PC-3 (cell line): ENCODE results near the gene SSTR4. TPM values are rescaled to one million over a fixed set of nuclear protein-coding genes. Genes with fewer than 3 reads are reported as not detected.

Experiments
- ATAC-seq: fragments of 200-7000 bp; cut with Tn5 transposase; 2 replicates; pipeline ENCODE4 v1.9.1; 2020; ENCODE audit warnings: mild to moderate bottlenecking, moderate library complexity
- BruUV-seq: library from RNA; stranded (reverse); fragments of 400-500 nt; replicated peaks from 2 replicates; lab custom pipeline; 2021; lab: Mats Ljungman, UMichigan
- CTCF ChIA-PET: fragments of 300-600 bp; sonication (Branson Sonifier 250); formaldehyde crosslinking; loops from one replicate; lab custom pipeline; 2022; ENCODE audit warnings: antibody characterized with exemption; lab: Charles Lee
- POLR2A ChIA-PET: fragments of 300-600 bp; sonication (Branson Sonifier 250); formaldehyde crosslinking; loops from one replicate; lab custom pipeline; 2022; ENCODE audit warnings: antibody characterized with exemption; ENCODE audit not compliant: unreplicated experiment; lab: Charles Lee
- DNase-seq: peaks from one replicate; pipeline ENCODE4 v3.0.0-alpha.2; 2015
- H2AFZ ChIP-seq: fragments of 300-600 bp; sonication (generic); 2 replicates; pipeline ENCODE4 v1.6.0; 2016; ENCODE audit warnings: antibody characterized with exemption, low read length
- H3F3A ChIP-seq: fragments of 300-600 bp; sonication (generic); one replicate; pipeline ENCODE4 v1.6.0; 2017; ENCODE audit warnings: antibody characterized with exemption, low read length, control low read depth, mild to moderate bottlenecking; ENCODE audit not compliant: unreplicated experiment
- H3K27ac ChIP-seq: fragments of 300-600 bp; sonication (generic); 2 replicates; pipeline ENCODE4 v1.5.1; 2016; ENCODE audit warnings: mild to moderate bottlenecking, low read length
- H3K27me3 ChIP-seq: fragments of 300-600 bp; sonication (generic); 2 replicates; pipeline ENCODE4 v1.6.1; 2016; ENCODE audit warnings: low read length, mixed read lengths
- H3K36me3 ChIP-seq: fragments of 300-600 bp; sonication (generic); 2 replicates; pipeline ENCODE4 v1.6.1; 2016; ENCODE audit warnings: low read depth, mixed run types, low read length, mixed read lengths
- H3K4me1 ChIP-seq: fragments of 300-600 bp; sonication (generic); 2 replicates; pipeline ENCODE4 v1.5.1; 2016; ENCODE audit warnings: low read length; ENCODE audit not compliant: insufficient read depth
- H3K4me2 ChIP-seq: fragments of 300-600 bp; sonication (generic); 2 replicates; pipeline ENCODE4 v1.6.0; 2016; ENCODE audit warnings: low read length
- H3K4me3 ChIP-seq: fragments of 300-600 bp; sonication (generic); 2 replicates; pipeline ENCODE4 v1.5.1; 2016; ENCODE audit warnings: mild to moderate bottlenecking, low read length, mixed read lengths
- H3K79me2 ChIP-seq: fragments of 300-600 bp; sonication (generic); 2 replicates; pipeline ENCODE4 v1.6.1; 2017; ENCODE audit warnings: low read length, mixed read lengths
- H3K9ac ChIP-seq: fragments of 300-600 bp; sonication (generic); 2 replicates; pipeline ENCODE4 v1.6.0; 2016; ENCODE audit warnings: mild to moderate bottlenecking, low read length
- H3K9me2 ChIP-seq: fragments of 300-600 bp; sonication (generic); replicated peaks from 2 replicates; pipeline ENCODE4 v1.6.1; 2016; ENCODE audit warnings: mixed run types, low read length, mixed read lengths
- H3K9me3 ChIP-seq: fragments of 300-600 bp; sonication (generic); 2 replicates; pipeline ENCODE4 v1.6.1; 2016; ENCODE audit warnings: low read length, mixed read lengths
- H4K20me1 ChIP-seq: fragments of 300-600 bp; sonication (generic); 2 replicates; pipeline ENCODE4 v1.6.1; 2016; ENCODE audit warnings: low read length, mixed read lengths
- CTCF ChIP-seq: fragments of 300-600 bp; sonication (generic); conservative IDR thresholded peaks from 2 replicates; pipeline ENCODE4 v1.5.1; 2017; ENCODE audit warnings: antibody characterized with exemption, low read depth, mild to moderate bottlenecking, low read length
- EZH2 ChIP-seq: fragments of 300-600 bp; sonication (generic); IDR thresholded peaks from one replicate; pipeline ENCODE4 v1.6.1; 2017; ENCODE audit warnings: antibody characterized with exemption, mild to moderate bottlenecking, low read length; ENCODE audit not compliant: unreplicated experiment
- EZH2phosphoT487 ChIP-seq: fragments of 300-600 bp; sonication (generic); IDR thresholded peaks from 2 replicates; pipeline ENCODE4 v1.6.1; 2018; ENCODE audit warnings: mild to moderate bottlenecking, antibody characterized with exemption, low read length, borderline replicate concordance
- intact Hi-C: fragments of 100-400 bp; cut with micrococcal nuclease; formaldehyde crosslinking; loops from 2 replicates; pipeline ENCODE4 v1.9.0; 2023
- total RNA-seq: library from RNA; depleted of rRNA; stranded (reverse); fragments of >200 nt; gene quantifications from 2 replicates; pipeline ENCODE4 v1.2.3, GENCODE V29; 2014

The SSTR4 gene
- total RNA-seq, 1 experiment from 2014 or later: not detected

- TF ChIP-seq CTCF (no peak), EZH2phosphoT487 (no peak), EZH2 (no peak)
- no peak for DNase-seq
- no peaks in the 10 kb centered on the region for H3K9me3 ChIP-seq
- no peak overlapping the region for H3K27ac ChIP-seq
- H4K20me1 ChIP-seq: no peaks in the 10 kb centered on the region
- no peaks in the 10 kb centered on the region for H3K9me2 ChIP-seq
- H3K79me2 ChIP-seq: no peaks in the 10 kb centered on the region
- ChIA-PET CTCF (no interaction called here), POLR2A (no interaction called here)
- H3K4me1 ChIP-seq: no peaks in the 10 kb centered on the region
- H3K4me3 ChIP-seq: no peak overlapping the region
- no peaks in the 10 kb centered on the region for H3F3A ChIP-seq
- ATAC-seq: no peak
- intact Hi-C loops: no loop called here
- H3K27me3 ChIP-seq: peaks cover 11% of the 10 kb centered on the region
- BruUV-seq: no TSS peak
- no peak overlapping the region for H3K9ac ChIP-seq
- no peaks in the 10 kb centered on the region for H3K36me3 ChIP-seq
- no peak overlapping the region for H3K4me2 ChIP-seq
- no peak overlapping the region for H2AFZ ChIP-seq
Observed at GRCh38 chr20:23033918-23034317, 1.2 kb upstream of the SSTR4 start.

DNA sequence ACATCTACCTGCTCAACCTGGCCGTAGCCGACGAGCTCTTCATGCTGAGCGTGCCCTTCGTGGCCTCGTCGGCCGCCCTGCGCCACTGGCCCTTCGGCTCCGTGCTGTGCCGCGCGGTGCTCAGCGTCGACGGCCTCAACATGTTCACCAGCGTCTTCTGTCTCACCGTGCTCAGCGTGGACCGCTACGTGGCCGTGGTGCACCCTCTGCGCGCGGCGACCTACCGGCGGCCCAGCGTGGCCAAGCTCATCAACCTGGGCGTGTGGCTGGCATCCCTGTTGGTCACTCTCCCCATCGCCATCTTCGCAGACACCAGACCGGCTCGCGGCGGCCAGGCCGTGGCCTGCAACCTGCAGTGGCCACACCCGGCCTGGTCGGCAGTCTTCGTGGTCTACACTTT lies 619 bp downstream of the SSTR4 start:
- no peaks in the 10 kb centered on the region for H3K4me1 ChIP-seq
- intact Hi-C loops: no loop called here
- H2AFZ ChIP-seq: no peak overlapping the region
- no peaks in the 10 kb centered on the region for H4K20me1 ChIP-seq
- ATAC-seq (no peak), DNase-seq (no peak)
- peaks cover 15% of the 10 kb centered on the region for H3K27me3 ChIP-seq
- CTCF ChIA-PET: no interaction called here
- no peaks in the 10 kb centered on the region for H3K9me3 ChIP-seq
- no peaks in the 10 kb centered on the region for H3F3A ChIP-seq
- no peaks in the 10 kb centered on the region for H3K9me2 ChIP-seq
- no peak overlapping the region for H3K4me3 ChIP-seq
- no TSS peak for BruUV-seq
- POLR2A ChIA-PET: no interaction called here
- H3K4me2 ChIP-seq: no peak overlapping the region
- no peak for TF ChIP-seq CTCF
- TF ChIP-seq EZH2: no peak
- no peak for TF ChIP-seq EZH2phosphoT487
- no peaks in the 10 kb centered on the region for H3K79me2 ChIP-seq
- no peak overlapping the region for H3K9ac ChIP-seq
- no peak overlapping the region for H3K27ac ChIP-seq
- H3K36me3 ChIP-seq: no peaks in the 10 kb centered on the region

- BruUV-seq: no TSS peak
- H3F3A ChIP-seq: no peaks in the 10 kb centered on the region
- H3K4me1 ChIP-seq: no peaks in the 10 kb centered on the region
- H3K27me3 ChIP-seq: peaks cover 15% of the 10 kb centered on the region
- no peak for ATAC-seq
- H3K9ac ChIP-seq: no peak overlapping the region
- POLR2A ChIA-PET: no interaction called here
- no peak overlapping the region for H2AFZ ChIP-seq
- H3K9me3 ChIP-seq: no peaks in the 10 kb centered on the region
- no peak for DNase-seq
- no peak for TF ChIP-seq CTCF
- no peak for TF ChIP-seq EZH2phosphoT487
- no peak for TF ChIP-seq EZH2
- CTCF ChIA-PET: no interaction called here
- no peaks in the 10 kb centered on the region for H3K9me2 ChIP-seq
- H3K4me2 ChIP-seq: no peak overlapping the region
- no peaks in the 10 kb centered on the region for H3K36me3 ChIP-seq
- H3K27ac ChIP-seq: no peak overlapping the region
- H3K4me3 ChIP-seq: no peak overlapping the region
- no peaks in the 10 kb centered on the region for H3K79me2 ChIP-seq
- intact Hi-C loops: no loop called here
- H4K20me1 ChIP-seq: no peaks in the 10 kb centered on the region
Observed at GRCh38 chr20:23036371-23036770, 1.3 kb downstream of the SSTR4 start.
